ENCODE results near the gene LENG1. TPM values are rescaled to one million over a fixed set of nuclear protein-coding genes. Genes with fewer than 3 reads are reported as not detected.
A peak's percentile ranks its signal among the peaks of the same experiment; 100 is the strongest.
"Not testable (repeated sequence)": the region's sequence is repeated elsewhere in the genome, so short reads cannot be mapped to it uniquely, and the experiment has no call there.

The LENG1 gene
- total and polyA plus RNA-seq, 7 donors = 5.8 to 19.6 (median 10.2) TPM

- Histone ChIP-seq H3K27me3 (ENCODE audit: insufficient read depth in 3 of 3, low read length in 2 of 3) (no peaks in the 10 kb centered on the region), H3K36me3 (ENCODE audit: insufficient read depth in 1 of 2, low read depth in 1 of 2) (peaks cover 0 to 5% of the 10 kb centered on the region in 2 donors), H3K27ac (no peak overlapping the region), H3K9me3 (no peaks in the 10 kb centered on the region), H3K4me3 (no peak overlapping the region), H3K4me1 (peaks cover 8% of the 10 kb centered on the region)
- DNase-seq (peak in 1 of 2 donors; percentile 23), ATAC-seq (no peak)
- WGBS, 3 donors = 81 to 87% (median 83%) methylated on average over 8 of the region's 8 CpGs
- intact Hi-C loops (cut with DNase I) = loop anchor here in 1 of 2 donors (5.0 kb wide), 1 partner anchor 664 kb away; no protein-coding TSS in a partner anchor
- no peak for TF ChIP-seq CTCF (IDR thresholded peaks at IDR 0.05)
These were observed 26.8 kb upstream of the LENG1 start for GRCh38 chr19:54186351-54186750.

- WGBS, 3 donors = 87 to 92% (median 88%) methylated on average over 10 to 11 of the region's 11 CpGs
- DNase-seq (peak in 1 of 2 donors; percentile 44), ATAC-seq (no peak)
- Histone ChIP-seq H3K36me3 (ENCODE audit: insufficient read depth in 1 of 2, low read depth in 1 of 2) (peaks cover 0 to 12% of the 10 kb centered on the region in 2 donors), H3K27me3 (ENCODE audit: insufficient read depth in 3 of 3, low read length in 2 of 3) (no peaks in the 10 kb centered on the region), H3K4me1 (peaks cover 4% of the 10 kb centered on the region), H3K27ac (no peak overlapping the region), H3K4me3 (no peak overlapping the region), H3K9me3 (no peaks in the 10 kb centered on the region)
- no peak for TF ChIP-seq CTCF (IDR thresholded peaks at IDR 0.05)
- intact Hi-C loops (cut with DNase I) = no loop called here
These were observed 23.9 kb upstream of the LENG1 start for GRCh38 chr19:54183431-54183830.

- H3K36me3 ChIP-seq (ENCODE audit: insufficient read depth in 1 of 2, low read depth in 1 of 2); DNase-seq; H3K27me3 ChIP-seq (ENCODE audit: insufficient read depth in 3 of 3, low read length in 2 of 3); intact Hi-C loops (cut with DNase I); H3K4me1 ChIP-seq; H3K4me3 ChIP-seq; H3K27ac ChIP-seq; ATAC-seq; H3K9me3 ChIP-seq: not testable (repeated sequence)
- WGBS, 3 donors = 88 to 98% (median 96%) methylated on average over 3 of the region's 3 CpGs
These were observed 22.4 kb upstream of the LENG1 start for GRCh38 chr19:54181894-54182293.

- DNase-seq (no peak), ATAC-seq (no peak)
- Histone ChIP-seq H3K4me1 (no peaks in the 10 kb centered on the region), H3K27me3 (ENCODE audit: insufficient read depth in 3 of 3, low read length in 2 of 3) (no peaks in the 10 kb centered on the region), H3K27ac (no peak overlapping the region), H3K4me3 (no peak overlapping the region), H3K36me3 (ENCODE audit: insufficient read depth in 1 of 2, low read depth in 1 of 2) (peaks cover 0 to 7% of the 10 kb centered on the region in 2 donors), H3K9me3 (no peaks in the 10 kb centered on the region)
- WGBS, 3 donors = 95 to 96% (median 95%) methylated on average over 36 to 37 of the region's 37 CpGs
- intact Hi-C loops (cut with DNase I) = no loop called here
- no peak for TF ChIP-seq CTCF (IDR thresholded peaks at IDR 0.05)
These were observed 21.2 kb upstream of the LENG1 start for GRCh38 chr19:54180691-54181091.

- Histone ChIP-seq H3K27ac (no peak overlapping the region), H3K9me3 (no peaks in the 10 kb centered on the region), H3K36me3 (ENCODE audit: insufficient read depth in 1 of 2, low read depth in 1 of 2) (peaks cover 0 to 7% of the 10 kb centered on the region in 2 donors), H3K4me3 (no peak overlapping the region), H3K27me3 (ENCODE audit: insufficient read depth in 3 of 3, low read length in 2 of 3) (no peaks in the 10 kb centered on the region), H3K4me1 (no peaks in the 10 kb centered on the region)
- no peak for ATAC-seq
- DNase-seq = no peak
- no peak for TF ChIP-seq CTCF (IDR thresholded peaks at IDR 0.05)
- WGBS, 3 donors = 53 to 58% (median 54%) methylated on average over 10 of the region's 10 CpGs
- intact Hi-C loops (cut with DNase I) = no loop called here
These were observed 20.5 kb upstream of the LENG1 start for GRCh38 chr19:54179921-54180461.

Data from psoas muscle (tissue), 8 donors.